ENCODE data around the gene PARD3B.

- no peak for TF ChIP-seq CTCF (IDR thresholded peaks at IDR 0.05)
- no peak for TF ChIP-seq POLR2A (IDR thresholded peaks at IDR 0.05)
These were observed 109.4 kb downstream of the PARD3B start for GRCh38 chr2:204654669-204655068.
